Body of pancreas (tissue), 4 donors: Measurements from ENCODE around the gene DLEC1. TPM values are rescaled to one million over a fixed set of nuclear protein-coding genes. Genes with fewer than 3 reads are reported as not detected.

Experiments used
- ATAC-seq: fragments of 150-250 bp; one replicate; pipeline ENCODE4 v1.9.1; 2016
- DNase-seq, 4 donors: peaks; one replicate each; pipeline ENCODE4 v3.0.0-alpha.2; 2019
- H3K27ac ChIP-seq, 4 donors: fragments of 200-600 bp; sonication (generic); 1 replicate in 3 of 4; 2 replicates in 1 of 4; pipeline versions ENCODE4 v1.5.1 to v1.6.1; 2016 to 2019; ENCODE audit warnings: mild to moderate bottlenecking in 1 of 4, mixed read lengths in 1 of 4, moderate library complexity in 1 of 4
- H3K27me3 ChIP-seq, 2 donors: fragments of 200-600 bp; sonication (generic); one replicate each; pipeline ENCODE4 v1.6.0; 2016; ENCODE audit warnings: mild to moderate bottlenecking in 1 of 2
- H3K36me3 ChIP-seq, 2 donors: fragments of 200-600 bp; sonication (generic); replicated peaks in 1 of 2; 2 replicates each; pipeline ENCODE4 v1.5.1; 2016; ENCODE audit warnings: low read depth in 2 of 2; ENCODE audit not compliant: insufficient read depth in 1 of 2
- H3K4me1 ChIP-seq: fragments of 200-600 bp; sonication (generic); one replicate; pipeline ENCODE4 v1.6.0; 2016
- H3K4me3 ChIP-seq, 2 donors: fragments of 200-600 bp; sonication (generic); 1 replicate in 1 of 2; 2 replicates in 1 of 2; pipeline ENCODE4 v1.5.1; 2016 to 2019
- H3K9me3 ChIP-seq, 3 donors: fragments of 200-600 bp; sonication (generic); 1 replicate in 2 of 3; 2 replicates in 1 of 3; pipeline ENCODE4 v1.5.1; 2016
- POLR2A ChIP-seq, 3 donors: fragments of 450-650 bp; IDR thresholded peaks; one replicate each; pipeline ENCODE4 v1.6.1; 2016; ENCODE audit warnings: antibody characterized with exemption in 3 of 3, mild to moderate bottlenecking in 2 of 3
- WGBS, 2 donors: methylation state at CpG; one replicate each; pipeline ENCODE4 v1.1.5; 2017; 5-methylcytosine and 5-hydroxymethylcytosine counted together
- intact Hi-C: fragments of 100-400 bp; cut with DNase I; formaldehyde crosslinking; loops from one replicate; pipeline ENCODE4 v1.15.1; 2023
- total RNA-seq, 2 donors: library from RNA; depleted of rRNA; stranded (reverse); fragments of >200 nt; gene quantifications; one replicate each; pipeline ENCODE4 v1.1.0, GENCODE V29; 2016
- TF ChIP-seq, protein P1 (sequence below), 7 experiments: fragments of 450-650 bp in 4 of 7; fragments of 200-600 bp in 3 of 7; sonication (generic) in 3 of 7; IDR thresholded peaks; one replicate each; pipeline ENCODE4 v1.5.1; 2016 to 2019; ENCODE audit warnings: antibody characterized with exemption in 7 of 7

The DLEC1 gene
- total RNA-seq, 2 donors from 2014 or later = 0.78 to 1.3 TPM

DNA sequence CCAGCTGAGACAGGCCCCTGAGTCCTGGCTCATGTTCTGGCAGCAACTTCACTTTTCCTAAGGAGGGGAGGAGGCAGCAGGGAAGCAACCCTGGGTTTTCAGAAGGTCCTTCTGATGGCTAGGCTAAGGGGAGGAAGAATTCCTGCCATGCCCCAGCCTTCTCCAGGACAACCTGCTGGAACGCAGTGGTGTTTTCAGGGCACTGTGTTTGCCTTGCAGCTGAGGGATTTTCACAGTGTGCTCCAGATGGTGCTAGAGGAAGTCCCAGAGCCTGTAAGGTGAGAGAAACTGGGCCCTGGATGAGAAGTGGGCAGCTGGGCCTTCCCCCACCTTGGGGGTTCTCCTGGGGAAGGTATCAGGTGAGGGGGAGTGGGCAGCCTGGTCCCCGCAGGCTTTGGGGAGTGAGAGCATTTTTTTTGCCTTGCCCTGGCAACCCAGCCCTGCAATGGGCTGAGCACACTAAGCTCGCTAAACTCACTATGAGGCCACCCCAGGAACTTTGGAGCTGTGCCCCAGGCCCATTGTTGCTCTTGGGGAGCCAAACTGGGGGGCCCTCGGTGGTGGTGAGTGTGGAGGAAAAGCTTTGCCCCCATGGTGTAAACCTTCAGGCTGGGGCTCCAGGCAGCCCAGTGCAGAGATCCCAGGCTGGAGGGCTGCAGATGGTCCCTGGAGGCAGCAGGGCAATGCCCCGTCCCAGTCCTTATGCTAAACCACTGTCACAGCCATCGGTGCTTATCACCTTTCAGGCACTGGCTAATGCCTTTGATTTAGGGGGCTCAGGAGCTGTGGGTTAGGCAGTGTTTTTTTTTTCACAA lies 56.9 kb downstream of the DLEC1 start:
- intact Hi-C loops = no loop called here
- no peak overlapping the region for H3K4me3 ChIP-seq
- no peak overlapping the region for H3K27ac ChIP-seq
- no peaks in the 10 kb centered on the region for H3K27me3 ChIP-seq
- DNase-seq (no peak), ATAC-seq (no peak)
- WGBS, 2 donors = 62 to 67% methylated on average over 3 to 5 of the region's 6 CpGs
- no peaks in the 10 kb centered on the region for H3K4me1 ChIP-seq
- no peaks in the 10 kb centered on the region for H3K36me3 ChIP-seq
- no peak for TF ChIP-seq POLR2A (IDR thresholded peaks at IDR 0.05)
- TF ChIP-seq, protein P1, sequence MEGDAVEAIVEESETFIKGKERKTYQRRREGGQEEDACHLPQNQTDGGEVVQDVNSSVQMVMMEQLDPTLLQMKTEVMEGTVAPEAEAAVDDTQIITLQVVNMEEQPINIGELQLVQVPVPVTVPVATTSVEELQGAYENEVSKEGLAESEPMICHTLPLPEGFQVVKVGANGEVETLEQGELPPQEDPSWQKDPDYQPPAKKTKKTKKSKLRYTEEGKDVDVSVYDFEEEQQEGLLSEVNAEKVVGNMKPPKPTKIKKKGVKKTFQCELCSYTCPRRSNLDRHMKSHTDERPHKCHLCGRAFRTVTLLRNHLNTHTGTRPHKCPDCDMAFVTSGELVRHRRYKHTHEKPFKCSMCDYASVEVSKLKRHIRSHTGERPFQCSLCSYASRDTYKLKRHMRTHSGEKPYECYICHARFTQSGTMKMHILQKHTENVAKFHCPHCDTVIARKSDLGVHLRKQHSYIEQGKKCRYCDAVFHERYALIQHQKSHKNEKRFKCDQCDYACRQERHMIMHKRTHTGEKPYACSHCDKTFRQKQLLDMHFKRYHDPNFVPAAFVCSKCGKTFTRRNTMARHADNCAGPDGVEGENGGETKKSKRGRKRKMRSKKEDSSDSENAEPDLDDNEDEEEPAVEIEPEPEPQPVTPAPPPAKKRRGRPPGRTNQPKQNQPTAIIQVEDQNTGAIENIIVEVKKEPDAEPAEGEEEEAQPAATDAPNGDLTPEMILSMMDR (IDR thresholded peaks at IDR 0.05) = no peak
- no peaks in the 10 kb centered on the region for H3K9me3 ChIP-seq

DNA sequence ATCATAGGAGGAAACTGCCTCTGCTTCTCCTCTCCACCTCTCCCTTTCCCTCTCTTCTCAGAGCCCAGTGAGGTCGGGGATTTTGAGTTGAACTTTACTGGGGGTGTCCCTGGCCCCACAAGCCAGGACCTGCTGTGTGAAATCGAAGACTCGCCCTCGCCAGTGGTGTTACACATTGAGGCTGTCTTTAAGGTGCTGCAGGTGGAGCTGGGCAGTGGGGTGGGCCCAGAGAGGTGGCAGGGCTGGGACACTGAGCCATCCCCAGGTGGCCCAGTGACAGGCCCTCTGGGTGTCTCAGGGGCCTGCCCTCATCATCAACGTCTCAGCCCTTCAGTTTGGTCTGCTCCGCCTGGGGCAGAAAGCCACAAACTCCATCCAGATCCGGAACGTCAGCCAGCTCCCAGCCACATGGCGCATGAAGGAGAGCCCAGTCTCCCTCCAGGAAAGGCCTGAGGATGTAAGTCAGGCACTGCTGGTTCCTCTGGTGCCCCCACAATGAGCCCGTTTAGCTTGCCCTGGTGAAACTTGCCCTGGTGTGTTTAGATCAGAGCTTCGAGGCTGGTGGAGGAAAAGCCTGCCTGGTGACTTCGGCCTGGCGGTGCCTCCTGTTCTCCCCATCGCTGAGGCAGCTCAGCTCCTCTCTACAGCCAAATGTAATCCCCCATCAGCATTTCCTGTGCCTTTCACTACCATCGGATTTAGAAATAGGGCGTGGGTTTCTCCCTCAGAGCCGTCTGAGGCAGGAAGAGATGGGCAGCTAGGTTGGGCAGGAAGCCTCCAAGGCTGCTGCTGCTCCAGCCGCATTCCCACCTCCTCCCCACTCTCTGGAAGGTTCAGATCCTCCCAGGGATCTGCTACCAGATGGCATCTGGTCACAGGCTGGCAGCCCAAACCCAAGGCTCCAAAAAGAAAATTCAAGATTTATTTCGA lies 58.7 kb downstream of the DLEC1 start:
- 68 to 74% methylated on average over 15 to 19 of the region's 19 CpGs for WGBS, 2 donors
- ATAC-seq (no peak), DNase-seq (no peak)
- Histone ChIP-seq H3K4me1 (no peaks in the 10 kb centered on the region), H3K9me3 (no peaks in the 10 kb centered on the region), H3K27ac (no peak overlapping the region), H3K36me3 (no peaks in the 10 kb centered on the region), H3K4me3 (no peak overlapping the region), H3K27me3 (no peaks in the 10 kb centered on the region)
- TF ChIP-seq POLR2A (IDR thresholded peaks at IDR 0.05) = no peak
- TF ChIP-seq, protein P1 (IDR thresholded peaks at IDR 0.05) = no peak
- intact Hi-C loops = no loop called here

- no peak for ATAC-seq
- WGBS, 2 donors = 84 to 87% methylated on average over 9 of the region's 9 CpGs
Measured at GRCh38 chr3:38098376-38098723, 59.3 kb downstream of the DLEC1 start.

GRCh38 chr3:38099518-38099917 lies 60.5 kb downstream of the DLEC1 start:
- H3K27me3 ChIP-seq = no peaks in the 10 kb centered on the region
- 26 to 62% methylated on average over 3 to 5 of the region's 5 CpGs for WGBS, 2 donors
- TF ChIP-seq POLR2A (IDR thresholded peaks at IDR 0.05) = no peak
- TF ChIP-seq, protein P1 (IDR thresholded peaks at IDR 0.05) = no peak
- intact Hi-C loops = no loop called here
- no peaks in the 10 kb centered on the region for H3K4me1 ChIP-seq
- H3K9me3 ChIP-seq = no peaks in the 10 kb centered on the region
- DNase-seq (no peak), ATAC-seq (no peak)
- no peak overlapping the region for H3K4me3 ChIP-seq
- no peaks in the 10 kb centered on the region for H3K36me3 ChIP-seq
- no peak overlapping the region for H3K27ac ChIP-seq

More at GRCh38 chr3:38098376-38098723, 59.3 kb downstream of the DLEC1 start:
- no peaks in the 10 kb centered on the region for H3K27me3 ChIP-seq
- H3K4me3 ChIP-seq = no peak overlapping the region
- H3K4me1 ChIP-seq = no peaks in the 10 kb centered on the region
- H3K27ac ChIP-seq = no peak overlapping the region
- TF ChIP-seq, protein P1 (IDR thresholded peaks at IDR 0.05) = no peak
- no peak for TF ChIP-seq POLR2A (IDR thresholded peaks at IDR 0.05)
- no peaks in the 10 kb centered on the region for H3K36me3 ChIP-seq
- intact Hi-C loops = no loop called here
- H3K9me3 ChIP-seq = no peaks in the 10 kb centered on the region
- DNase-seq = no peak
